Adipocyte (in vitro differentiated cells): ENCODE results near the gene PCGF3.
"Not testable (repeated sequence)": the region's sequence is repeated elsewhere in the genome, so short reads cannot be mapped to it uniquely, and the experiment has no call there.

ENCODE experiments used
- DNase-seq: peaks from one replicate; pipeline ENCODE4 v3.0.0-alpha.2; 2015; ENCODE audit warnings: low read depth
- H3K27me3 ChIP-seq: replicated peaks from 2 replicates; pipeline ENCODE4 v1.7.0; 2013; ENCODE audit warnings: mild to moderate bottlenecking, low read length, moderate library complexity; ENCODE audit not compliant: control insufficient read depth, insufficient read depth
- H3K36me3 ChIP-seq: 2 replicates; pipeline ENCODE4 v1.7.0; 2013; ENCODE audit warnings: low read length, mild to moderate bottlenecking, moderate library complexity; ENCODE audit not compliant: control insufficient read depth, insufficient read depth, severe bottlenecking
- H3K4me1 ChIP-seq: 2 replicates; pipeline ENCODE4 v1.7.0; 2013; ENCODE audit warnings: mild to moderate bottlenecking, low read length, moderate library complexity; ENCODE audit not compliant: control insufficient read depth, insufficient read depth
- H3K4me3 ChIP-seq: 2 replicates; pipeline ENCODE4 v1.7.0; 2013; ENCODE audit warnings: mild to moderate bottlenecking, low read length, moderate library complexity
- H3K9ac ChIP-seq: 2 replicates; pipeline ENCODE4 v1.7.0; 2013; ENCODE audit warnings: mild to moderate bottlenecking, low read length, moderate library complexity
- H3K9me3 ChIP-seq: 2 replicates; pipeline ENCODE4 v1.7.0; 2013; ENCODE audit warnings: mild to moderate bottlenecking, low read length, moderate library complexity; ENCODE audit not compliant: control insufficient read depth

Gene PCGF3

GRCh38 chr4:775485-775884 lies 69.9 kb downstream of the PCGF3 start:
- peaks cover 40% of the 10 kb centered on the region for H3K36me3 ChIP-seq

GRCh38 chr4:776743-777441 lies 71.3 kb downstream of the PCGF3 start:
- H3K36me3 ChIP-seq = peaks cover 32% of the 10 kb centered on the region
- no peak overlapping the region for H3K9ac ChIP-seq
- H3K9me3 ChIP-seq = no peaks in the 10 kb centered on the region
- H3K4me3 ChIP-seq = no peak overlapping the region
- peaks cover 40% of the 10 kb centered on the region for H3K4me1 ChIP-seq
- DNase-seq = no peak
- no peaks in the 10 kb centered on the region for H3K27me3 ChIP-seq

More at GRCh38 chr4:775485-775884, 69.9 kb downstream of the PCGF3 start:
- not testable (repeated sequence) for H3K27me3 ChIP-seq, H3K9me3 ChIP-seq, H3K4me3 ChIP-seq, H3K9ac ChIP-seq, DNase-seq
- H3K4me1 ChIP-seq = peaks cover 46% of the 10 kb centered on the region

- no peak for DNase-seq
- Histone ChIP-seq H3K36me3 (peaks cover 32% of the 10 kb centered on the region), H3K4me1 (peaks cover 41% of the 10 kb centered on the region), H3K27me3 (no peaks in the 10 kb centered on the region), H3K9me3 (no peaks in the 10 kb centered on the region), H3K4me3 (no peak overlapping the region), H3K9ac (no peak overlapping the region)
These were observed 72.1 kb downstream of the PCGF3 start for GRCh38 chr4:777520-778262.

- Histone ChIP-seq H3K27me3 (no peaks in the 10 kb centered on the region), H3K36me3 (peaks cover 28% of the 10 kb centered on the region), H3K4me1 (peaks cover 33% of the 10 kb centered on the region), H3K9ac (no peak overlapping the region), H3K9me3 (no peaks in the 10 kb centered on the region), H3K4me3 (peak overlapping the region; percentile 98)
- no peak for DNase-seq
These were observed 73.9 kb downstream of the PCGF3 start for GRCh38 chr4:779555-779954.

GRCh38 chr4:780255-780654 lies 74.6 kb downstream of the PCGF3 start:
- not testable (repeated sequence) for DNase-seq, H3K9me3 ChIP-seq, H3K27me3 ChIP-seq
- Histone ChIP-seq H3K4me3 (peak overlapping the region; percentile 98), H3K4me1 (peaks cover 26% of the 10 kb centered on the region), H3K9ac (peak overlapping the region; percentile 99), H3K36me3 (peaks cover 27% of the 10 kb centered on the region)

- Histone ChIP-seq H3K36me3 (peaks cover 22% of the 10 kb centered on the region), H3K4me3 (peak overlapping the region; percentile 98), H3K9ac (peak overlapping the region; percentile 99), H3K4me1 (peaks cover 22% of the 10 kb centered on the region), H3K9me3 (no peaks in the 10 kb centered on the region), H3K27me3 (peaks cover 10% of the 10 kb centered on the region)
- peak; percentile 29 for DNase-seq
These were observed 75.3 kb downstream of the PCGF3 start for GRCh38 chr4:780716-781492.

GRCh38 chr4:781493-782216 lies 76.0 kb downstream of the PCGF3 start:
- Histone ChIP-seq H3K4me1 (peaks cover 19% of the 10 kb centered on the region), H3K4me3 (peak overlapping the region; percentile 98), H3K9ac (peak overlapping the region; percentile 99), H3K9me3 (no peaks in the 10 kb centered on the region), H3K36me3 (peaks cover 19% of the 10 kb centered on the region), H3K27me3 (peaks cover 10% of the 10 kb centered on the region)
- DNase-seq = peak; percentile 99

- H3K9ac ChIP-seq = no peak overlapping the region
These were observed 79.0 kb downstream of the PCGF3 start for GRCh38 chr4:784401-785331.

GRCh38 chr4:785332-786073 lies 79.9 kb downstream of the PCGF3 start:
- no peaks in the 10 kb centered on the region for H3K36me3 ChIP-seq
- peaks cover 9% of the 10 kb centered on the region for H3K4me1 ChIP-seq
- peak; percentile 16 for DNase-seq
- no peak overlapping the region for H3K4me3 ChIP-seq
- no peak overlapping the region for H3K9ac ChIP-seq
- no peaks in the 10 kb centered on the region for H3K9me3 ChIP-seq
- peaks cover 20% of the 10 kb centered on the region for H3K27me3 ChIP-seq

More at GRCh38 chr4:784401-785331, 79.0 kb downstream of the PCGF3 start:
- H3K9me3 ChIP-seq = no peaks in the 10 kb centered on the region
- peaks cover 3% of the 10 kb centered on the region for H3K36me3 ChIP-seq
- H3K4me3 ChIP-seq = no peak overlapping the region
- H3K27me3 ChIP-seq = peaks cover 15% of the 10 kb centered on the region
- DNase-seq = no peak
- H3K4me1 ChIP-seq = peaks cover 17% of the 10 kb centered on the region
